22Rv1 (cell line): ENCODE measurements around the gene BRCA1.
"Not testable (repeated sequence)": the region's sequence is repeated elsewhere in the genome, so short reads cannot be mapped to it uniquely, and the experiment has no call there.

Experiments used
- H3K27ac ChIP-seq: fragments of 450-650 bp; 2 replicates; pipeline ENCODE4 v1.5.1; 2017
- ZFX ChIP-seq: fragments of 450-650 bp; IDR thresholded peaks from 2 replicates; pipeline ENCODE4 v1.6.1; 2017; ENCODE audit warnings: antibody characterized with exemption, borderline replicate concordance
- TF ChIP-seq, protein P1 (sequence below): fragments of 450-650 bp; IDR thresholded peaks from 2 replicates; pipeline ENCODE4 v1.5.1; 2017; ENCODE audit warnings: mild to moderate bottlenecking

BRCA1 gene

DNA sequence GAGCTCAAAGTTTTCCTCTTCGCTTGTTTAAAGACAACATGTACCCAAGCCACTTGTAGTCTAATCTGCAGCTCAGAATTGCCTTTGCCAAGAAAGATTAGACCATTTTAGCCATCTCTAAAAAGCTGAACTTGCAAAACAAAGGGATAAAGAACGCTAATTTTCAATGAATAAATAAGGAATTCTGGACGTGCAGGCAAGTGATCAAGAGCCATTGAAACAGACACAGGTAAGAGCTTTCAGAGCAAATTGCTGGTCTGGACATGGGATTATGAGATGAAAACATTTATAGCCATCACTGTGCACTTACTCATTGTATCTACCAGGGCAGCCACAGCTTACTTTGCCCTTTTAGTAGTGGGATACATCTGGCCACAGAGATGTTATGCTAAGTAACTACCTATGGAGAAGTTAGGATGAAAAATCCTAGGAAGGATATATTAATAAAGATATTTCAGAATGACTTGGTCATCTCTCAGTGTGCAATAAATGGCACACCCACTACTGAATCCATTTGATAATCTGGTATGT is 55.7 kb downstream of the BRCA1 start:
- TF ChIP-seq ZFX, result no peak
- TF ChIP-seq, protein P1, sequence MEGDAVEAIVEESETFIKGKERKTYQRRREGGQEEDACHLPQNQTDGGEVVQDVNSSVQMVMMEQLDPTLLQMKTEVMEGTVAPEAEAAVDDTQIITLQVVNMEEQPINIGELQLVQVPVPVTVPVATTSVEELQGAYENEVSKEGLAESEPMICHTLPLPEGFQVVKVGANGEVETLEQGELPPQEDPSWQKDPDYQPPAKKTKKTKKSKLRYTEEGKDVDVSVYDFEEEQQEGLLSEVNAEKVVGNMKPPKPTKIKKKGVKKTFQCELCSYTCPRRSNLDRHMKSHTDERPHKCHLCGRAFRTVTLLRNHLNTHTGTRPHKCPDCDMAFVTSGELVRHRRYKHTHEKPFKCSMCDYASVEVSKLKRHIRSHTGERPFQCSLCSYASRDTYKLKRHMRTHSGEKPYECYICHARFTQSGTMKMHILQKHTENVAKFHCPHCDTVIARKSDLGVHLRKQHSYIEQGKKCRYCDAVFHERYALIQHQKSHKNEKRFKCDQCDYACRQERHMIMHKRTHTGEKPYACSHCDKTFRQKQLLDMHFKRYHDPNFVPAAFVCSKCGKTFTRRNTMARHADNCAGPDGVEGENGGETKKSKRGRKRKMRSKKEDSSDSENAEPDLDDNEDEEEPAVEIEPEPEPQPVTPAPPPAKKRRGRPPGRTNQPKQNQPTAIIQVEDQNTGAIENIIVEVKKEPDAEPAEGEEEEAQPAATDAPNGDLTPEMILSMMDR, result no peak
- no peak overlapping the region for H3K27ac ChIP-seq

GRCh38 chr17:43068570-43069367 is 56.4 kb downstream of the BRCA1 start:
- no peak overlapping the region for H3K27ac ChIP-seq
- TF ChIP-seq, protein P1, result no peak
- TF ChIP-seq ZFX, result no peak

- TF ChIP-seq, protein P1, result no peak
- no peak for TF ChIP-seq ZFX
- H3K27ac ChIP-seq, result no peak overlapping the region
Measured at GRCh38 chr17:43062984-43063638, 62.1 kb downstream of the BRCA1 start.

DNA sequence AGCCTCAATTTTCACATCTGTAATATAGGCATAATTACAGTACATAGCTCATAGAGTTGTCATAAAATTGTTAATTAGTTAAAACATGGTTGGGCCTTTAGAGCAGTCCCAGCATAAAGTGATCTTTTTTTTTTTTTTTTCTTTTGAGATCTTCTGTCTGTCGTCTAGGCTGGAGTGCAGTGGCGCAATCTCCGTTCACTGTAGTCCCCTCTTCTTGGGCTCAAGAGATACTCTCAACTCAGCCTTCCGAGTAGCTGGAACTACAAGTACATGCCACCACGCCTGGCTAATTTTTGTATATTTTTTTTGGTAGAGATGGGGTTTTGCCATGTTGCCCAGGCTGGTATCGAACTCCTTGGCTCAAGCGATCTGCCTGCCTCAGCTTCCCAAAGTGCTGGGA is 69.1 kb downstream of the BRCA1 start:
- H3K27ac ChIP-seq, result no peak overlapping the region

DNA sequence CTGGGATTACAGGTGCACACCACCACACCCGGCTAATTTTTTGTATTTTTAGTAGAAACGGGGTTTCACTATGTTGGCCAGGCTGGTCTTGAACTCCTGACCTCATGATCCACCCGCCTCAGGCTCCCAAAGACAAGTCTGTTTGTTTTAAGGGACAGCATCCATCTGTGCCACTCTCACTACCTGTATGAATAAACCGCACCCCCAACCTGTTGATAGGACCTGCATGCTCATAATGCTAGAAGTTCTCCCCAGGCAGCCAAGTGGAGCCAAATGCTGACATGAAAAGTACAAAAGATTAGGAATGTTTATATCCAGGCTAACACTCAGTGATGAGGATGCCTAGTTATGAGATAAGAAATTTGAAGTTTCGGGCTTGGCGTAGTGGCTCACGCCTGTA is 72.2 kb downstream of the BRCA1 start:
- H3K27ac ChIP-seq, result not testable (repeated sequence)

More for the DNA sequence above, 69.1 kb downstream of the BRCA1 start:
- TF ChIP-seq, protein P1, result no peak
- TF ChIP-seq ZFX, result no peak

DNA sequence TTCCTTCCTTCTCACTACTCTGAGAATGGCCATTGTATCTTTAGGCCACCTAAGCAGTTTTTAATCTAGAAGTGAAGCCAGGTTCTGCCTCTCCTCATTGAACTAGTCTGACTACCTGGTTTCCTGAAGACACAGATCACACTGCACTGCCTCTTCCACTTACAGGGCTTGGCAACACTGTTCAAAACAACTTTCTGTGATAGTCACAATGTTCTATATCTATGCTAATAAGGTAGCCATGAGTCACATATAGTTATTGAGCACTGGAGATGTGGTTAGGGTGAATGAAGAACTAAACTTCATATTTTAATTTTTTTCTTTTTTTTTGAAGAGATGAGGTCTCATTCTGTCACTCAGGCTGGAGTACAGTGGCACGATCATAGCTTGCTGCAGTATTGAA is 73.2 kb downstream of the BRCA1 start:
- TF ChIP-seq, protein P1, result no peak
- TF ChIP-seq ZFX, result no peak
- no peak overlapping the region for H3K27ac ChIP-seq

- TF ChIP-seq ZFX, result no peak
- TF ChIP-seq, protein P1, result no peak
- no peak overlapping the region for H3K27ac ChIP-seq
Measured at GRCh38 chr17:43044024-43044423, 81.1 kb downstream of the BRCA1 start.
